Endometrium (tissue), 2 donors: ENCODE data around the gene MATN1.

Source experiments
- FAIRE-seq: peaks from 2 replicates; lab custom pipeline; 2012; peaks lifted over from hg19 to GRCh38; lab: Jason Lieb, UNC
- donor health status: control.
- donor health status: control.

Gene MATN1

DNA sequence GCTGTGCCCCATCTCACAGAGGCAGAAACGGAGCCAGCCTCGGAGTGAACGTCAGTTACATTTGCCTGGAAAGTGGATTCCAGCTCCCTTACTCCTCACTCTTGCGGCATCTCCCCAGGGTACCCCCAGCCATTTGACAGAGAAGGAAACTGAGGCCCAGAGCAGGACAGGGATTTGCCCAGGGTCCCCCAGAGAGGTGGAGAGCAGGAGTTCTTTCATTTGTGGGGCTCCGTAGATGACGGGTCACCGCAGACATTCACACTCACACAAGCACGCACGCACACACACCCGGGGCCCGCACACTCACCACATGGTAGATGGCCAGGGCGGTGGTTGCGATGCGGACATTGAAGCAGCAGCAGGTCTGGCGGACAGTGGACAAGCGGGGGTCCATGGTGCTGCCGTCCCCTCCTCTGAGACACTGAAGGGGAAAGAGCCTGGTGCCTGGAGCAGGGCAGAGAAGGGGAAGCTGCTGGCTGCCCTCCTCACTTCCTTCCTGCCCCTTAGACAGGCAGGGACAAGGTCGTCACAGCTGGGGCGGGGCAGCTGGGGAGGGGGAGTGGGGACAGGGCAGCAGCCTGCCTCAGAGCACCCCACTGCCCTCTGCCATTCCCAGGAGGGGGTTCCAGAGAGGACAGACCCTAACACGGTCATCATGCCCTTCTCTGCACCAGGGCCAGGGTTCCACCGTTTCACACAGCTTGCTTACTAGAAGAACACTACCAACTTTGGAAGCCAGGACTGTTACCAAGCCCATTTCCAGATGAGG, 34.2 kb upstream of the MATN1 start, which contains the start of gene LAPTM5:
LAPTM5 (minus strand) TSS at position 423 of the 769 bp plus-strand sequence; CDS start at position 394, 29 bp downstream.
- no peak for FAIRE-seq

DNA sequence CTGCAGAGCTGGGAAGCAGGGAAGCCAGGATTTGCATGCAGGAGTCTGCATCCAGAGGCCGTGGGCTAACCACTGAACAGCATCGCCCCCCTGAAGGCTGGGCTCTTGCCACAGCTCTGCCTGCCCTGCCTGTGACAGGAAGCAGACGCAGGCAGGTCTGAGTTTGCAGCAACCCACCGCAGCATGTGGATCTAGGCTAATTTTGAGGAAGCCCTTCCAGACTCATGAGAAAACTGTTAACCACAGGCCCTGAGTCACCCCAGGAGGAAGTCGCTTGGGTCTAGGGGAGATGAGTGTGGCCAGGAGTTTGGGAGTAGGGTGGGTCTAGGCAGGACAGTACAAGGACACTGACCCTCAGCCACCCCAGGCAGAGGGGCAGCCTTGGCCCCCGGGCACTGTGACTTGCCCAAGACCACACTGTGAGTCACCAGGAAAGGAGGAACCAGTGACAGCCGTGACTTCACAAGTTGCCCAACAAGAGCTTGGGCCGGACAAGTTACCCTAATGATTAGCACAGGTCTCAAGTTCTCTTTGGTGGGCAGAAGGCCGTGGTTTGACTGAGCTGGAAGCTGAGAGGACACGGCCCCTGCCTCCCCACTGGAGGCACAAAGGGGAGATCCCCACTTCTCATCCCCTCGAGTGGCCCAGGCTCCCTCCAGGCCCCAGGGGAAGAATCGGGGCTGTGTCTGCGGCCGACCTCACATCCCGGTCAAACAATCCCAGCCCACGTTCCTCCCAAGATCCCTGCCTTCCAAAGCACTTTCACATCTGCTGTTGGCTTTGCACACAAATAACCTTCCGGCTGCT, 33.4 kb upstream of the MATN1 start:
- no peak for FAIRE-seq

DNA sequence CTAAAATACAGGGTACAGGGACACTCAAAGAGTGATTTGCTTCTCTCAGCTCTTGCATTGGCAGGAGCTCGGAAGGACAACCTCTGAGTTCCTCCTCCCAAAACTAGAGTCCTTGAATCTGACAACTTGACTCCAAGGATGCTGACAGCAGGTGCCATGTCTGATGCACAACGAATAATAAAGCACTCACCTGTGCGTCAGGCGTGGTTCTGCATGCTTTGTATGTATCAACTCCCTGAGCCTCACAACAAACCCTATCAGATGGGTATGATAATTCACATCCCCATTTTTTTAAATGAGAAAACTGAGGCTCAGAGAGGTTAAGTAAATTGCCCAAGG, 32.8 kb upstream of the MATN1 start:
- no peak for FAIRE-seq

DNA sequence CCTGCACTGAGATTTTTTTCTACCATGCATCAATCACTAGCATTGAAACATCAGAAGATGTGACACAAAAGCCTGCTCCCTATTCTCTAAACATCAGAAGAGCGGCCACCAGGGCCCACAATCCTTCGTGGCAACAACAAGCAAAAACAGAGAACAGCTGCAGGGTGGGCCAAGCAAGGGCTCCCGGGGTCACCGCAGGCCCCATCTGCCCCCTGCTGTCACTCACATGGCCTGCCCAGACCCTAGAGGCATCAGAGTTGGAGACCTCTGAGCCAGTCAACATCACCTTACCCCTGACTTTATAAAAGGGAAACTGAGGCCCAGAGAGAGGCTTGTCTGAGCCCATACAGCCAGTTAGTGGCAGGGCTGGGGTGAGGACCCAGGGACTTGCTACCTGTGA, 32.4 kb upstream of the MATN1 start:
- no peak for FAIRE-seq

DNA sequence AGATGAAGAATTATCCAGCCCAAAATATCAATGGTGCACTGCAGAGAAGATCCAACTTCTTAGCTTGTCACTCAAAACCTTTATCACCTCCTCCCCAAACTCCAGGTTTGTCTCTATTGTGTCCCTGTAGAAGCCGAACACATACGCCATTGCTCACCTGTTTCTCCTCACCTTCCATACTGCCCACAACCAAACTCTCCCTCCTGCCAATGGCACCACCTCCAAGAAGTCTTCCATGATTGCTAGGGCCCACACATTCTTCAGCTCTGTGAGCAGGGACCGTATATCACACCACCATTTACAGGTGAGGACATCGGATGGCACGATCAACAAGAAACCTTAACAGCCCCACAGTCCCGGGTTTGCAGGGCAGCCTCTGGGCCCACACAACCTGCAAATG, 31.9 kb upstream of the MATN1 start:
- FAIRE-seq, result no peak

DNA sequence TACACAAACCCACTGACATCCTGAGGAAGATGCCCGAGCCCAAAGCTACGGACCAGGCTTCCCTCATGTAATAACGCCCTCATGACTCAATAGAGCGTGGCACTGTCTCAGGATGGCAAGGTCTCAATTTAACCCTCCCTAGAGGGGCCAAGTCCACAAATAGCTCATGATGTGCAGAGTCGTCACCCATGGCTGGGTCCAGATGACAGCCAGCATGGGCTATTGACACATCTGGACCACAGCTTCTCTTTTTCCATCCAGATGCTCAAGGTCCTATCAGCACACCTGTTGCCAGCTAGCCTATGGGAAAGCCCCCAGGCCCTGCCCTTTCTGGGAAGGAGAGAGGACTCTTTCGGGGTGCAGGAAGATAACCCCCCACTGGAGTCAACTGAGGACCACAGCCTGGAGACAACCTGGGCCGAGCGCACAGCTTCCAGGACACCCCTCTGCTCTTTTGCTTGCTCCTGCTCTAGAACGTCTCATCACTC, 31.3 kb upstream of the MATN1 start:
- no peak for FAIRE-seq

DNA sequence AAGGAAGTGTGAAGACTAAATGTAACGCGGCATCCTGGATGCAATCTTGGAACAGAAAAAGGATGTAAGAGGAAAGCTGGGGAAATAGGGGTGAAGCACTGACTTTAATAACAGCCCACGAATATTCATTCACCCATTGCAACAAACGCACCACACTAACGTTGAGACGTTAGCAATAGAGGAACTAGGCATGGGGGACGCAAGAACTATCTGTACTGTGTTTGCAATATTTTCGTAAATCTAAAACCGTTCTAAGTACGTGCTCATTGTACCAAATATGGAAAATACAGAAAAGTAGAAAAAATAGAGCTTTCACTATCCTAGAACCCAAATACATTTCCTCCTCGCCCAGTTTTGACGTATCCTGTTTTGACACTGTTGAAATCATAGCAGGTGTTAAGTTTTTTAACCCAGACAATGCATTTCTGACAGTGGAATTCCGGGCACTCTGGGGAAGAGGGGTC, 30.3 kb upstream of the MATN1 start:
- no peak for FAIRE-seq

DNA sequence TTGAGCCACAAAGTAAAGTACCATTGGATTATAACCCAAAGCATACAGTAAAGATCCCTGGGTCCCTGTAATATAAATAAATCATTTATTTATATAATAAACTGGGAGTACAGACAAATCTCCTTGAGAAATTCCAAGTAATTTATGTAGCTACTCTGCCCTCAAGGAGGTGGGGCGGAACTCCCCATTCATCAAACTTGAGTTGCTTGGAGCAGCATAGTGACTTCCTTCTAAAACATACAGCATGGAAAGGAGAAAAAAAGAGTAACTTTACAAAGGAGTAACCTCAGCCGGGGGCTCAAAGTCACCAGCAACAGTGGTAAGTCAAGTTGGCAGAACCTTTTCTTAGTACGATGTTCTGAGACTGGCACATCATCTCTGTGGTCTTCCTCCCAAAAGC, 29.7 kb upstream of the MATN1 start:
- FAIRE-seq, result no peak

DNA sequence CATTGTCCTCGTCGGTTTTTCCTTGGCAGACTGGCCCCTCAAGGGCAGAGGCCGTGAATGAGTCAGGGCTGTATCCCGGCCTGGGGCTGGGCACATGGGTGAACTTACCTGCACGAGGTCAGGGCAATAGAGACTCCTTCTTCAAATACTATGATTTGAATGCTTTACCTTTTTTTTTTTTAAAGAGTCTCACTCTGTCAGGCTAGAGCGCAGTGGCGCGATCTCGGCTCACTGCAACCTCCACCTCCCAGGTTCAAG, 29.2 kb upstream of the MATN1 start:
- no peak for FAIRE-seq

DNA sequence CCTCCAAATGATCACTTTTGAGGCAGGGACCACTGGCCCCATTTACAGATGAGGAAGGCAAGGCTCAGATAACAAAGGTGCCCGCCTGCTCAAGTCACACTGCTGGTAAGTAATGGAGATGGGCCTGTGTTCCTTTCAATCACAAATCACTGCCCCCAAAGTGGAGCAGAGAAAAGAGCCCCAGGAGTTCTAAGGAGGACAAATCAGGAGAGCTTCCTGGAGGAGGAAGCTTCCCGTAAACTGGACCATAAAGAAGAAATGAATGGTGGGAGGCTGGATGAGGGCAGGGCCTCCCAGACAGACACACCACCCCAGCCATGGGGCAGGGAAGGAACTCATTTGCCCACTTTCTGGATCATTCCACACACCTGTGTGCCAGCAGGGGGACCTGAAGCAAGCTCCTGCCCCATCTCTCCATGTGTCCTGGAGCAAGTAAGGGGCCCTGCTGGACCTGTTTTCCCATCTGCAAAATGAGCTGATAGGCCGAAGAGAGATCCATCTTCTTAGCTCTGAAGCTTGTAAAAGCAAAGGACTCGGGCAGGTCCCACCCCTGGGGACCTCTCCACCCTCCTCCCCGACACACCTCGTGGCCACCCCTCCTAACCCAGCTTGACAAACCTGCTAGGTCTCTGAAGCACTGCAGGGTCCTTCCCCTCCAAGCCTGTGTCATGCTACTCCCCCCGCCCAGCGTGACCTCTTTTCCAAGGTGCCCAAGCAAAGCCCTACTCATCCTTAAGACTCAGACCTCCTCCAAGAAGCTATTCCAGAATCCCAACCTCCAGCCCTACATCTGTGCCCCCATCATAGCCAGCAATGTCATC, 28.7 kb upstream of the MATN1 start:
- no peak for FAIRE-seq

DNA sequence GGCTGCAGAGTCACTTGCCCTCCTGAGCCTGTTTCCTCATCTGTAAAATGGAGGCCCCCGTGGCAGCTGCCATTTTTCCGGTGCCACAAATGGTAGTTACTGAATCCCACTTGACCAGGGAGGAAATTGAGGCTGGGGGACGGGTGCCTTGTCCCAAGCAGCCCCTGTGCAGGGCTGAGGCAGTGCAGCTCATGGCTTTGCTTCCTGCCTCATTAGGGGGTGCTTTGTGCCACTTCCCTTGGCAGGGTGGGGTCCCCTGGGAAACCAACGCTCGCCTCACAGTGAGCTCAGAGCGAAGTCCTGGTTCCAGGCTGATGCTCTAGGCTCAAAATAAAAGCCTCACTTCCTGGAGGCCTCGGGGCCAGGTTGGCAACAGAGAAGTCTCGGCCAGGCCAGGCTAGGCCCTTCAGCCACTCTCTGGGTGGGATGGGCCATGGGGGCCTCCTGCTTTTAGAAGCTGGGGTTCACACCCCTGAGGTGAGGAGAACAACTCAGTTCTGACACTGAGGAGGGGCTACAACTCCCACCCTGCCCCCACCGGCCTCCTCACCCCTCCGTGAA, 27.4 kb upstream of the MATN1 start:
- no peak for FAIRE-seq

DNA sequence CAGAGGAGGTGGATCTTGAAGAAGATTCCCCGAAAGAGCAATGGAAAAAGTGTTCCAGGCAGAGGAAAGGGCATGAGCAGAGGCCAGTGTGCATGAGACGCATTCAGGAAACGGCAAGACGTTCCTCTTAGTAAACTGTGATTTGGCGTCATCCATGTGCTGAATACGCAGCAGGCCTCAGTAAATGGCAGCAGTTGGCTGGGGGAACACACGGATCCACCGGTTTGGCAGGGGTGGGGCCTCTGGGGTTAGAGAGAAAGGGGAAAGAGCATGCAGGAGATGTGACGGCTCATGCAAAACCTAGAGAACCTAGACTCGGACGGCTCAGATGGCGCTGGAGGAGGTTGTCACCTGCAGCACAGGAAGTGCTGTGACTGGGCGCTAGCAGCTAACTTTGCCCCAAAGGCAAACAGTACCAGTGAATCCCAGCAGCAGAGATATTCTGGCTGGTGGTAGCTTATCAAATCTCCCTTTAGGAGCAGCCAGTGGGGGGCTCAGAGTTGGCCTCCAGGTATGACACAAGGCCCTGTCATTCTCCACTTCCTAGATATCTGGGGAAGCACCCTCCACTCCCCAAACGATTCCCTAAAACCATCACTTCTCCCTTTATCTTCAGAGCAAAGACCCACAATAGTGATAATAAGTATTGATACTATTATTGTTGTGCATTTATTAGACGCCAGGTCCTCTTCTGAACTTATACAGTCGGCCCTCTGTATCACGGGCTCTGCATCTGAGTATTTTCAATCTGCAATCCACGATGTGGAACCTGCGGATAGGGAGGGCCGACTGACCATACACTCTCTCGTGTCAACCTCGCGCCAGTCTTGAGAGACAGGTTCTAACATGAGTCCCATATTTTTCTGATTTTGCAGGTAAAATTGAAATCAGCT, 26.6 kb upstream of the MATN1 start:
- FAIRE-seq, result no peak

DNA sequence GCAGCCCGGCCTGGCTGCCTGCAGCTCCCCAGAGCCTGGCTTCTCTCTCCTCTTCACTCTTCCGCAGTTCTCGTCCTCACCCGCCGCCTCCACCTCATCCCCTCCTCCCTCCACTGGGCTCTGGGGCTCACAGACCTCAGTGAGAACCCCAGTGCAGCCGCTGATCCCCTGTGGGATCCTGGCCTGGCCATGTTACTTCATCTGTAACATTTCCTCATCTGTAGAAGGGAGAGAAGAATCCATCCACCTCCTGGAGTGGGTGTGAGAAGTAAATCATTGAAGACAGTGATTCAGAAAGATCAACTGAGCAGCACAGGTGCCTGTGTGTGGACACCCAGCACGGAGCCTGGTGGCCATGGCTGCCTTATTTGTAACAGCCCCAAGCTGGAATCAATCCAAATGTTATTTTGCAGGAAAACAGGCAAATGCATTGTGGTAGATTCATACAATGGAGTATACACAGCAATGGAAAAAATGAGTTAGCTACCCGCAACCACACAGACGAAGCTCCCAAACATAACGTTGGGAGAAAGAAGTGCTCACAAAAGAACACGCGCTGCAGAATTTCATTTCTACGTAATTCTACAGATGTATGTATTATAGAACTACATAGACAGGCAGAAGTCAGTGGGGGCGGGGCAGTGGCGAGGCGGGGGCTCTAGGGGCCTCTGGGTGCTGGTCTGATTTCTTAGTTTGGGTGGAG, 25.5 kb upstream of the MATN1 start:
- no peak for FAIRE-seq

DNA sequence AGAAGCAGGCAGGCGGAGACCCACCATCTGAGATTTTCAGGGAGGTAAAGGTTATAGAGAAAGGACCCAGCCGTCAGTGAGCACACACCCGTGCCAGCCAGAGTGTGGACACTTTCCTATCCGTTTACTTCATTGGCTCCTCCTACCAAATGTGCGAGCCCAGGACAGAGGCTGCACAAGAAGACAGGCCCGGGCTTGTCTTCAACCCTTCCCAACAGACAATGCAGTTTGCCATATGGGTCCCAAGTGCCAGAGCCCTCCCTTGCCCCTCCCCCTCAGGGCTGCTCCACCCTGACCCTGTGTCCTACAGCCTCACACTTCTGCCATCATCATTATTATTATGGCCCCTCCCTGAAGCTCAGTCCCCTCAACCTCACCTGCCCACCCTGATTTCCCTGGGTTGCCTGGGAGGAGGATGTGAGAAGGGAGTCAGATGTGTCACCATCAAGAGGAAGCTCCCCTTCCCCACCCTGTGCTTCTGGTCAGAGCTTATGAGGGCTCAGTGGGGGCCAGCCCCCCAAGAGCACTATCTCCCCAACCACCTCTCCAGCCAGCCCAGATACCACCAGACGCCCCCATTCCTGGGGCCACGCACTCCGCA, 24.8 kb upstream of the MATN1 start:
- no peak for FAIRE-seq

DNA sequence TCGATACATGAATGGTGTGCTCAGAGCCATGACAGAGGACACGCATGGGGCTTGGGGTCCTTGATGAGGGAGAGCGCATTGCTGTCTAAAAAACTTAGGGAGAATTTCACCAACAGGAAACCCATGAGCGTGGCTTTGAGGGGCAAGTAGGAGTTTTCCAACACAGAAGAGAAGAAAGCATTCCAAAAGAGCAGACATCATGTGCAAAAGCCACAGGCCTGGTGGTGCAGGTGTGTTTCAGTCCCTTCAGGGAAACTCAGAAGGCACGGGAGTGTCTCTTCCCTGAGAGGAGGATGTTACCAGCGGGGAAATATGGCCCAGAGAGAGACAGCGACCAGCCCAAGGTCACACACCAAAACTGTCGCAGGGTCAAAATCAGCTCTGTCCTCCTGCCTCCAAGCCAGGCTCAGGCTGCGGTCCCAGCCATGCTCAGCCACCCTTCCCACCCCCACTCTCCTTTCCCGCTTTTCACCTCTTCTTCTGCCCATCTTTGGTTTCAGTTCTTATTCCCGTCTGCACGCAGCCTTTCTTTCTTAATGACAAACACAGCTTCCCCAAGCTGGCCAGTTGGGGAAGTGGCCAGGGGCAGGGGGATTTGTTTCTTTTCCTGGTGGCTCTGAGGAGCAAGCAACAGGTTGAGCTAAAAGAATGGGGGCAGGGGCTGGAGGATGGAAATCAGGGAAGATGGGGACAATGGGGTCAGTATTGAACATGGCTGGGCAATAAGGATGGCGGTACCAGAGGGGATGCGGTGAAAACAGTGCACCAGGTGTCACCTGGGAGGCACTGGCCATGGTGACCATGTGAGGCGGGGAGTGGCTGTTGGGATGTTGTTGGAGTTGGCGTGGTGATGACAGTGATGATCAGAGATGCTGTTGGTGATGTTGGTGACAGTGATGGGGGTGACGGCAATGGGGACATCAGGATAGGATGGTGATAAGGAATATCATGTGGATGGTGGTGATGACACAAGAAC, 23.9 kb upstream of the MATN1 start:
- FAIRE-seq, result no peak

DNA sequence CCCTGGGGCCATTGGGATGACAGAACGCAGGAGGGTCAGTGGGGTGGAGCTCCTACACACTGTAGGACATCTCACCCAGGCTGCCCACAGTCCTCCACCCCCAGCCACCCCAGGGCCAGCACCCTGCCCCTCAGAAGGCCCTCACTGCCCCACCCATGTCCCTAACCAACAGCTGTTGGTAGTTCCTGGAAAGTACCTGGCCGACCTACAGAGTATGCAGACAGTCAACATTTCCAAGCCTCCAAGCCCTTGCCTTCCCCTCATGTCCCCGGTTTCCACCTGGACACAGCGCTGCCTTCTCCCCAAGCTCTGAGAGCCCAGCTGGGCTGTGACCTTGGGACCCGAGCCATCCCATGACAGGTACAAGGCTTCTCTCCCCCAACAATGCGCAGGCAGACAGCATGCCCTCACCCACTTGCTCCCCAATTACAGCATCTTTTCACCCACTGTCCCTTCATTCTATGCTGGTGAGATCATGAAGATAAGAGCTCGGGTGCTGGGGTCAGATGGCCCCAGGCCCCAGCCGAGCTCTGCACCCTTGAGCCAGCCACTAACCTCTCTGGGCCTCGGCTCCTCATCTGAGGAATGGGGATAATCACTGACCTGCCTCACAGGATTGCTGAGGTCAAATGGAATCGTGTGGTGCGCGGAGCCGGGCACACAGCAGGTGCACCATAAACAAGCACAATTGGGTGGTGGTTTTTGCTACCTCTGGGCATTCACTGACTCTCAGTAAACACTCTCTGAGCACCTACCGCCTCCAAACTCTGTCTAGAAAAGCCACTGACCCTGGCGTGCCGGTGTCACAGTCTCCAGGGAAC, 23.0 kb upstream of the MATN1 start:
- FAIRE-seq, result no peak

DNA sequence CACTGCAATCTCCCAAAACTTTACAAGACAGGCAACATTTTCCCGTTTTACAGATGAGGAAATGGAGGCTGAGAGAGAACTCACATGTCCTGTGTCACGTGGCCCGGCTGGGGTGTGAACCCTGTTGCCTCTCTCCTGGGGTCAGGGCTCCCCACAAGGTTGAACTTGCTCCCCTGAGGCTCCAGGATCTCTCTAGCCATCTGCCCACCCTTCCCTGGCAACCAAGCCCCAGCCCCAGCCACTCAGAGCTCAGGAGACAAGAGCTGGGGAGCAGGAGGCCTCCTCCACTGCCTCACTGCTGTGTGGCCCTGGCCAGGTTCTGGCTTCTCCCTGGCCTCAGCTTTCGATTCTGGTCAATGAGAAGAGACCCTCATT, 22.4 kb upstream of the MATN1 start:
- no peak for FAIRE-seq

DNA sequence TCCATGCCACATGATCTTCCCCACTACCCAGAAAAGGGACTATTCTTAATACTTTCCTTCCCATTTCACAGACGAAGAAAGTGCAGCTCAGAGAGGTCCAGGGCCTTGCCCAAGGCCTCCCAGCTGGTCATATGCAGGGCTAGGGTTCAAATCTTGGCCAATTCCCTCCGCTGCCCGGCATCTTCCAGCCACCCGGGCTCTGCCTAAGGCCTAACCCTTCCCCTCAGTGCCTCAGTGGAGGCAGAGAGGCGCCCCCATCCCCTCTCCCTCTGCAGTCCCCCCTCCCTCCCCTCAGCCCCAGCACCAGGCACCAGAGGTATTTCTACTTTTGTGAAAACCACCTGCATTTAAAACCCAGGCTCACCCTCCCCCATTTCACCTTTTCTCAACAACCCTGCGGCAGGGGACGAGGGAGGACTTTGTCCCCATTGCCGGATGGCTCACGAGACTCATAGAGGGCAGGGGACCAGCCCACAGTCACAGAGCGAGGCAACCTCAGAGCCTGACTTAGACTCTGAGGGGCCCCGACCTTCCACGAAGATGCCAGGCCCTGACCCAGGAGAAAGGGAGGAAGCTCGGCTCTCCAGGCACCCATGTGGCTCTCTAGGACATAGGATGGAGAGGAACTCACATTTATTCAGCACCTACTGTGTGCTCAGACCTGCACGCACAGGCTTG, 21.9 kb upstream of the MATN1 start:
- FAIRE-seq, result no peak
